Measurements from ENCODE around the gene CCR5AS.

- TF ChIP-seq POLR2A (IDR thresholded peaks at IDR 0.05) = no peak
- TF ChIP-seq, protein P1, sequence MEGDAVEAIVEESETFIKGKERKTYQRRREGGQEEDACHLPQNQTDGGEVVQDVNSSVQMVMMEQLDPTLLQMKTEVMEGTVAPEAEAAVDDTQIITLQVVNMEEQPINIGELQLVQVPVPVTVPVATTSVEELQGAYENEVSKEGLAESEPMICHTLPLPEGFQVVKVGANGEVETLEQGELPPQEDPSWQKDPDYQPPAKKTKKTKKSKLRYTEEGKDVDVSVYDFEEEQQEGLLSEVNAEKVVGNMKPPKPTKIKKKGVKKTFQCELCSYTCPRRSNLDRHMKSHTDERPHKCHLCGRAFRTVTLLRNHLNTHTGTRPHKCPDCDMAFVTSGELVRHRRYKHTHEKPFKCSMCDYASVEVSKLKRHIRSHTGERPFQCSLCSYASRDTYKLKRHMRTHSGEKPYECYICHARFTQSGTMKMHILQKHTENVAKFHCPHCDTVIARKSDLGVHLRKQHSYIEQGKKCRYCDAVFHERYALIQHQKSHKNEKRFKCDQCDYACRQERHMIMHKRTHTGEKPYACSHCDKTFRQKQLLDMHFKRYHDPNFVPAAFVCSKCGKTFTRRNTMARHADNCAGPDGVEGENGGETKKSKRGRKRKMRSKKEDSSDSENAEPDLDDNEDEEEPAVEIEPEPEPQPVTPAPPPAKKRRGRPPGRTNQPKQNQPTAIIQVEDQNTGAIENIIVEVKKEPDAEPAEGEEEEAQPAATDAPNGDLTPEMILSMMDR (IDR thresholded peaks at IDR 0.05) = no peak
Observed at GRCh38 chr3:46361408-46362283, 45.2 kb downstream of the CCR5AS start.

Measured in uterus (tissue), 2 donors.